VCaP (cell line): ENCODE results near the gene CYTH2.

Experiments used
- H3K27ac ChIP-seq: fragments of 450-650 bp; 2 replicates; pipeline ENCODE4 v1.5.1; 2017
- TF ChIP-seq, protein P1 (sequence below): fragments of 450-650 bp; conservative IDR thresholded peaks from 2 replicates; pipeline ENCODE4 v1.5.1; 2017; ENCODE audit warnings: mild to moderate bottlenecking, moderate library complexity

Gene CYTH2

DNA sequence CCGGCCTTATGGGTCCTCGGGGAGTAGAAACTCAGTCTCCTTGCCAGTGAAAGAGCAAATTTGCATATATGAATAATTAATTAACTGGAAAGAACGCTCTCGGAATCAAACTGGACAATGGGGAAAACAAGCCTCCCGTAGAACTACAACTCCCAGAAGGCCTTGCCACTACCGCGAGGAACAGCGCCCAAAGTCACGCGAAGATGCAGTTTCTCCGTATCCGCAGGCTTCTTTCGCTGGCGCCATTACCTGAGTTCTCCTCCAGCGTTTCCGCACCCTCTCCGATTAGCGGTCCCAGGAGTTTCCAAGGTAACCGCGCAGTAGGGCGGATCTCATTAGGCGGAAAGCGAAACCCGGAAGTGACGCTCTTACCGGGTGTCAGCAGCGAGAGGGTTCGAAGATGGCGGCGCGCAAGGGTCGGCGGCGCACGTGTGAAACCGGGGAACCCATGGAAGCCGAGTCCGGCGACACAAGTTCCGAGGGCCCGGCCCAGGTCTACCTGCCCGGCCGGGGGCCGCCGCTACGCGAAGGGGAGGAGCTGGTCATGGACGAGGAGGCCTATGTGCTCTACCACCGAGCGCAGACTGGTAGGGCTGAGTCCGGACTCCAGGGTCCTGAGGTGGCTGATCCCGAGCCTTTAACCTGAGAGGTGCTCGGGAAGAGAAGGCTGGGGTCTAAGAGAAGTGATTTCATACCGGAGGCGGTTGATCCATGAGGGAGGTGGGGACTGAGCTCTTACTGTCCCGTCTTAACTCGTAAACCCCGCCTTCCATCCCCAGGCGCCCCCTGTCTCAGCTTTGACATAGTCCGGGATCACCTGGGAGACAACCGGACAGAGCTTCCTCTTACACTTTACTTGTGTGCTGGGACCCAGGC, 23.3 kb upstream of the CYTH2 start, which contains the start of gene GRWD1:
Gene GRWD1 (plus strand): TSS at position 378 of the 876 bp plus-strand sequence. CDS start 23 bp downstream, at position 401.
- TF ChIP-seq, protein P1, sequence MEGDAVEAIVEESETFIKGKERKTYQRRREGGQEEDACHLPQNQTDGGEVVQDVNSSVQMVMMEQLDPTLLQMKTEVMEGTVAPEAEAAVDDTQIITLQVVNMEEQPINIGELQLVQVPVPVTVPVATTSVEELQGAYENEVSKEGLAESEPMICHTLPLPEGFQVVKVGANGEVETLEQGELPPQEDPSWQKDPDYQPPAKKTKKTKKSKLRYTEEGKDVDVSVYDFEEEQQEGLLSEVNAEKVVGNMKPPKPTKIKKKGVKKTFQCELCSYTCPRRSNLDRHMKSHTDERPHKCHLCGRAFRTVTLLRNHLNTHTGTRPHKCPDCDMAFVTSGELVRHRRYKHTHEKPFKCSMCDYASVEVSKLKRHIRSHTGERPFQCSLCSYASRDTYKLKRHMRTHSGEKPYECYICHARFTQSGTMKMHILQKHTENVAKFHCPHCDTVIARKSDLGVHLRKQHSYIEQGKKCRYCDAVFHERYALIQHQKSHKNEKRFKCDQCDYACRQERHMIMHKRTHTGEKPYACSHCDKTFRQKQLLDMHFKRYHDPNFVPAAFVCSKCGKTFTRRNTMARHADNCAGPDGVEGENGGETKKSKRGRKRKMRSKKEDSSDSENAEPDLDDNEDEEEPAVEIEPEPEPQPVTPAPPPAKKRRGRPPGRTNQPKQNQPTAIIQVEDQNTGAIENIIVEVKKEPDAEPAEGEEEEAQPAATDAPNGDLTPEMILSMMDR: peak; percentile 63
- peak within 1 kb of the TSS; percentile 92 for H3K27ac ChIP-seq

DNA sequence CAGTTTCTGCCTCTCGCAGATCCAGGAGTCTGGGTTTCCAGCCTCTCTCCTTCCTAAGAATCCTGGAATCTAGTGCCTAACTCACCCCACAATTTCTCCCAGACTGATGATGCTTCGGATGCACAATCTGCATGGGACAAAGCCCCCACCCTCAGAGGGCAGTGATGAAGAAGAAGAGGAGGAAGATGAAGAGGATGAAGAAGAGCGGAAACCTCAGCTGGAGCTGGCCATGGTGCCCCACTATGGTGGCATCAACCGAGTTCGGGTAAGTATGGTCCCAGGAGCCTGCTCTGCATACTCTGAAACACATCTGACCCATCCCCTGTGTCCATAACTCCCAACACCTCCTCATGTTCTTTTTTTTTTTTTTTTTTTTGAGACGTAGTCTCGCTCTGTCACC, 22.6 kb upstream of the CYTH2 start:
- TF ChIP-seq, protein P1: no peak
- H3K27ac ChIP-seq: peak overlapping the region; percentile 92

DNA sequence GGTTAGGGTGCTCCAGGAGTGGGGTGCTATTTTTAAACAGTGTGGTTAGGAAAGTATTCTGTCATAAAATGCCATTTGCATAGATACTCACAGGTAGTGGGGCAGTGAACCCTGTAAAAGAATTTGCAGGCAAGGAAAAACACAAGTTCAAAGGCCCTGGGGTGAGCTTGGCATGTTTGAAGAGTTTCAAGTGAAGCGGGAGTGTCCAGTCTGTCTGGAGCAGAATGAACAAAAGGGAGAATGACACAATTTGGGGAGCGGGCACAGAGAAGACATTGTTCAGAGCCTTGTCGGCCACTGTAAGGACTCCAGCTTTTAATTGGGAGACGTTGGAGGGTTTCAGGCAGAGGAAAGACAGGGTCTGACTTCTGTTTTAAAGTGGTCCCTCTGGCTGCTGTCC, 20.6 kb upstream of the CYTH2 start:
- TF ChIP-seq, protein P1: no peak
- no peak overlapping the region for H3K27ac ChIP-seq

DNA sequence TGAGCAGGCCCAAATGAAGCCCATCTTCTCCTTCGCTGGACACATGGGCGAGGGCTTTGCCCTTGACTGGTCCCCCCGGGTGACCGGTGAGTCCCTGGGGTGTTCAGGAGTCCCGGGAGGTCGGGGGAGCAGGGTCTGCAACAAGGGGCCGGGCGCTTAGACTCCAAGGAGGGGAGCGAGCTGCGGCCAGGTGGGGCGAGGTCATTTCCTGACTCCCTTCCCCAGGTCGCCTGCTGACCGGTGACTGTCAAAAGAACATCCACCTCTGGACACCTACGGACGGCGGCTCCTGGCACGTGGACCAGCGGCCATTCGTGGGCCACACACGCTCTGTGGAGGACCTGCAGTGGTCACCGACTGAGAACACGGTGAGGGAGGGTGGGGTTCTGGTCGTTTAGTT, 18.7 kb upstream of the CYTH2 start:
- H3K27ac ChIP-seq: no peak overlapping the region
- TF ChIP-seq, protein P1: no peak

DNA sequence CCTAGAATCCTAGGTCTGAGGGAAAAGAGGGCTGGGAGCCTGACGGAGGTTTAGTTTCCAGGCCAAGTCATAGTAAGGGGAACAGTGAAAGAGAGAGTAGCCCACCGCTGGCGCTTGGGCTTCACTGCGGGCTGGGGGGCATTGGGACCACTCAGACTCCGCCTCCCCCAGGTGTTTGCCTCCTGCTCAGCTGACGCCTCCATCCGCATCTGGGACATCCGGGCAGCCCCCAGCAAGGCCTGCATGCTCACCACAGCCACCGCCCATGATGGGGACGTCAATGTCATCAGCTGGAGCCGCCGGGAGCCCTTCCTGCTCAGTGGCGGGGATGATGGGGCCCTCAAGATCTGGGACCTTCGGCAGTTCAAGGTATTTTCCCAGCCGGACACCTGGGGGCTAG, 18.3 kb upstream of the CYTH2 start:
- H3K27ac ChIP-seq: no peak overlapping the region
- TF ChIP-seq, protein P1: no peak

DNA sequence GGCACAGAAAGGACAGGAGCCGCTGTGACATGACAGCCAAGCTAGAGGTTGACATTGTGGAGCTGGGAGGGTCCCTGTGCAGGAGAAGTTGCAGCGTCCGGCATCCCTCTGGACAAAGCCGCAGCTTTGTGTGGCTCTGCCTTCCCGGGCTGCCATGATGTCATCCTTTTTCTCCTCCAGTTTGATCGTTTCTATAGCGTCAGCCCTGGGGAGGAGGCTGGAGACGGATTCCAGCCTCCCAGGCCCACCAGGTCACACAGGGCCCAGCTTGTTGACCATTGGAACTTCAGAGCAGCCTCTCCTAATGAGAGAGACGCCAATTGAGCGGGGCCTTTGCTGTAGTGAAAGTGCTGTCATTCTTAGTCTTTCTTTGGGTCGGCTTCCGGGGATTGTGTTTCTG, 17.5 kb upstream of the CYTH2 start:
- H3K27ac ChIP-seq: no peak overlapping the region
- TF ChIP-seq, protein P1: no peak

DNA sequence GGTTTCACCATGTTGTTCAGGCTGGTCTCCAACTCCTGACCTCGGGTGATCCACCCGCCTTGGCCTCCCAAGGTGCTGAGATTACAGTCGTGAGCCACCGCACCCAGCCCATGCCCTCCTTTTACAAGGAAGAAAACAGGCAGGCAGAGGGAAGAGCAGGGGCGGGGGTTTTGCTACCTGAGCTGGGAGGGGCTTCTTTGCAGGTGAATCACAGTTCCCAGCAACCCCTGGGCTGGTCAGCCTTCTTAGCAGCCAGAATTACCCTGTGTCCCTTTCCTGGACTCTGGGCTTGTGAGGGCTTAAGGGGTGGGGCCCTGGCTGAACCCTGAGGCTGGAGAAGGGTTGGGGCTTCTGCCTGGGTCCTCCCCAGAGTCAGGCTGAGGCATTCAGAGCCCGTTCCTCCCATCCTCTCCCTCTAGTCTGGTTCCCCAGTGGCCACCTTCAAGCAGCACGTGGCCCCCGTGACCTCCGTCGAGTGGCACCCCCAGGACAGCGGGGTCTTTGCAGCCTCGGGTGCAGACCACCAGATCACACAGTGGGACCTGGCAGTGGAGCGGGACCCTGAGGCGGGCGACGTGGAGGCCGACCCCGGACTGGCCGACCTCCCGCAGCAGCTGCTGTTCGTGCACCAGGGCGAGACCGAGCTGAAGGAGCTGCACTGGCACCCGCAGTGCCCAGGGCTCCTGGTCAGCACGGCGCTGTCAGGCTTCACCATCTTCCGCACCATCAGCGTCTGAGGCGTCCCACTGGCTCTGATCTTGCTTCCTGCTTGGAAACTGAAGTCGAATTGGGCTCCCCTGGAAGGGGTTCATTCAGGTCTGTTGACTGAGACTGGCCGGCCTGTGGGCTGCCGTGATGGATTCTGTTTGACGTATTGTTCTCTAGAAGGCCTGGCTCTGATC, 16.6 kb upstream of the CYTH2 start:
- H3K27ac ChIP-seq: no peak overlapping the region
- TF ChIP-seq, protein P1: no peak
